Stimulated activated CD8-positive, alpha-beta memory T cell treated with anti-CD3 and anti-CD28 coated beads, Interleukin-4, amount 100 ng/mL, for 1 hour (primary cell): ENCODE measurements around the gene RSAD2.
"Not testable (repeated sequence)": the region's sequence is repeated elsewhere in the genome, so short reads cannot be mapped to it uniquely, and the experiment has no call there.

Experiments used
- DNase-seq, 2 donors: peaks; one replicate each; pipeline ENCODE4 v3.0.0-alpha.2; 2020; ENCODE audit warnings: low read depth in 2 of 2, low spot score in 1 of 2

RSAD2 gene

GRCh38 chr2:6924101-6924923, 46.7 kb downstream of the RSAD2 start:
- DNase-seq: no peak

- DNase-seq: no peak
These were observed 47.4 kb downstream of the RSAD2 start for GRCh38 chr2:6924924-6925409.

DNA sequence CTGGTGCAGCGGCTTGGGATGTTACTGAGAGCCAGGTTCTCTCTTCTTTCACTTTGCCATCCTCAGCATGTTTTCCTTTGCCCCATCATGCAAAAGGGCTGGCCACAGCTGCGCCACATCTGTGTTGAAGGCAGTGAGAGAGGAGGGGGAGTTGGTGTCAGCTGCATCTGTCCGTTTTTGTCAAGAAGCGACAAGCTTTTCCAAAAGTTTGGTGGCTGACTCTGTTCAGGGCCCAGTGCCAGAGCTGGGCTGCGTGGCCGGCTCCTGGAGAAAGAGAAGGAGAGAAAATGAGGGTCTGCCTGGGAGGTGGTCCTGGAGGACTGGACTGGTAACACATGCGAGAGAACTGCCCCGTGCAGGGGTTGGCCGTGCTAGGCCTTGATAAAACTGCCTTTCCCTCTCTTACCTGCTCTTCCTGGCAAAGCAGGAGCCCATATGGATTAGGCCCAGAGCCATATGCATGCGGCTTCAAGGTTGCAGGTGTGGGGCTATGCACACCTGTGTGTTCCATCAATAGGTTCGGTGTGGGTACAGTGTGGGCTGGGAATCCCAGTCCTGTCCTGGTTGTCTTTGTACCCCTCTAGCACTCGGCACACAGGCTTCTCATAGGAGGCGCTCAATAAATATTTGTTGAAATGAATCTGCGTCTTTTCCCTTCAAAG, 48.6 kb downstream of the RSAD2 start:
- no peak for DNase-seq

- DNase-seq: no peak
These were observed 49.6 kb downstream of the RSAD2 start for GRCh38 chr2:6927186-6927585.

- DNase-seq: no peak
These were observed 50.2 kb downstream of the RSAD2 start for GRCh38 chr2:6927753-6928152.

DNA sequence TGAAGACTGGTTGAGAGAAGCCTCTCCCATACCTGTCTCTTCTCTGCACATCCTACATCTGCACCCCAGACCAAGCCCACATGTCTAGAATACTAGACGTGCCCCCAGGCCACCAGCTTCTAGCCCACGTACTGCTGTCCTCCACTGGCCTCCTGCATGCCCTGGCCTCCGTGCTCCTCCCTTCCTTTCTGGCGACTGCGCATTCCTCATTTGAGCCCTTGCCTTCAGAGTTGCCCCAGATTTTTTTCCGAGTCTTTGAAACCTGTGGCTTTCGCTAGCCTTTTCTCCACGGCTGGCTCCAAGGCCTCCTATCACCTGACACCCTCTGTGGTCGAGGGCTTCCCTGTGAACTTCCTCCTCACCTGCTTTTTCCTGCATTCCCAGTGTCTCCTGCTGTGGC, 50.9 kb downstream of the RSAD2 start:
- DNase-seq: no peak

GRCh38 chr2:6929196-6929819, 51.7 kb downstream of the RSAD2 start:
- no peak for DNase-seq

DNA sequence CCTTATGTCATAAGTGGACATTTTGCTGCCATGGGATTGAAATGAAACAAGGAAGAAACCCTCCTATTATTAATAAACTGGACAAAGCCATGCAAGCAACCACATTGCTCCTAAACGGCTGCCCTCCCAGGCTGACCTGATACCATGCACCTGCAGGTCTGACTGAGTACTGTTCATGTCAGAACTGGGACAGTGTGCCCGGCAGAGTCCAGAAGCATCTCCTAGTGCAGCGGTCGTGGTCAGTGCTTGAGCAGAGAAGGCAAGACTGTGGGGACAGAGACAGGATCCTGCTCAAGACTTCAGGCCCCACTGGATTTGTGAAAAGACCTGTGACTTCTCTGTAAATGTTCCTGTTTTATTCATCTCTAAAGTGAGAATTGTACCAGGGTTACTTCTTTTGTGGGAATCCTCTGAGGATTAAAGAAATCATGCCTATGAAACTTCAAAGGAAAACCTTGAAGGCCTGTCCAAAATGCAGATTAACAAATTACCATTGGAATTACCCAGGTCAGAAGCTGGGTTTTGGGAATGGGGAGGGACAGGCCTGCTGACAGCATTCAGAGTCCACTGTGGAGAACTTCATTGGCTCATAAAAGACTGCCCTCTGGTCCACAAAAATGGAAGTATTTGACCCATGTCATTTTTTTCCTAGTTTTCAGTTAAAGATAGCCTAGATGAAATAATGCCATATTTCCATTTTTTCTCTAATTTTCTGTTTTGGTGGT, 53.5 kb downstream of the RSAD2 start:
- DNase-seq: no peak

GRCh38 chr2:6931753-6932152, 54.2 kb downstream of the RSAD2 start:
- DNase-seq: no peak

DNA sequence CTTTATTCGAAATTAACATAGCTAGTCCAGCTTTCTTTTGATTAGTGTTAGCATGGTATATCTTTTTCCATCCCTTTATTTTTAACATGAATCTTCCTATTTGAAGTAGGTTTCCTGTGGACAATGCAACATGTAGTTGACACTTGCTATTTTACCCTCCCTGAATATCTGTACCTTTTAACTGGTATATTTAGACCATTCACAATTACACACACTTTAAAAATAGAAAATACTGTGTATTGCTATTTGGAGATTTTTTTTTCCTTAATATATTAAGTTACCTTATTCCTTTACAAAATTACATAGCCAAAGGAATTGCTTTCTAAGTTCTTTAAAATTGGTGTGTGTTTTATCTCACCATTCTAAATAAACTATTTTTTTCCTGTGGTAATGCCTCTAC, 54.6 kb downstream of the RSAD2 start:
- no peak for DNase-seq

DNA sequence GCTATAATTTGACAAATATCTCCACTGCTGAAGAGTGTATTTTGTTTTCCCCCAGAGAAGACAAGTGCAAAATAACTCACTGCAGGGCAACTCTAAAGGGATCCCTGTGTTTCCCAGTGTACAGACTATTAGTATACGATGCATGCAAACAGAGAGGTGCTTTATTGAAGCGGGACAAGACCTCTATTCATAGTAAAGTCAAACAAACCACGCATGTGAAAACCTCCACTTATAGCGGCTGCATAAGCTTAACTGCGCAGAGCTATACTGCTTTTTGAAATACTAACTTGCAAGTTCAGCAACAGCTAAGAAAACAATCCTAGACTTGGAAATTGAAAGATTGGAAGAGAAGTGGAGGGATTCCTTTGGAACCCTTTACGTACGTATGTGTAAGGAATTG, 55.3 kb downstream of the RSAD2 start:
- DNase-seq: no peak

- DNase-seq: no peak
These were observed 56.3 kb downstream of the RSAD2 start for GRCh38 chr2:6933911-6934310.

DNA sequence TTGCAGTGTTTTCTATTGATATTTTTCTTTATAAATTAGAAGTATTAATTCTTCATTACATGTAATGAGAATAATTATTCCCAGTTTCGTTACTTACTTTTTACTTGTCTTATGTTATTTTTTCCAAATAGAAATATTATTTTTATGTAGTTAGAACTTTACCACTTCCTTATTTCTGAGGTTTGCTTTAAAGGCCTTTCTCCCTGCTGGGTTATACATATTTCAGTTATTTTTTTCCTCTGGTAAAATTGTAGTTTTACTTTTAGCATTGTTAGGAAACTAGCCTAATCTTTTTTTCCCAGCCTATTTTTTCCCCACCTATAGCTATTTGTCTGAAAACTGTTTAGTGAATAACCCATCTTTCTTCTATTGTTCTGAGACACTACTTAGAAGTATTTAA, 56.8 kb downstream of the RSAD2 start:
- DNase-seq: no peak

DNA sequence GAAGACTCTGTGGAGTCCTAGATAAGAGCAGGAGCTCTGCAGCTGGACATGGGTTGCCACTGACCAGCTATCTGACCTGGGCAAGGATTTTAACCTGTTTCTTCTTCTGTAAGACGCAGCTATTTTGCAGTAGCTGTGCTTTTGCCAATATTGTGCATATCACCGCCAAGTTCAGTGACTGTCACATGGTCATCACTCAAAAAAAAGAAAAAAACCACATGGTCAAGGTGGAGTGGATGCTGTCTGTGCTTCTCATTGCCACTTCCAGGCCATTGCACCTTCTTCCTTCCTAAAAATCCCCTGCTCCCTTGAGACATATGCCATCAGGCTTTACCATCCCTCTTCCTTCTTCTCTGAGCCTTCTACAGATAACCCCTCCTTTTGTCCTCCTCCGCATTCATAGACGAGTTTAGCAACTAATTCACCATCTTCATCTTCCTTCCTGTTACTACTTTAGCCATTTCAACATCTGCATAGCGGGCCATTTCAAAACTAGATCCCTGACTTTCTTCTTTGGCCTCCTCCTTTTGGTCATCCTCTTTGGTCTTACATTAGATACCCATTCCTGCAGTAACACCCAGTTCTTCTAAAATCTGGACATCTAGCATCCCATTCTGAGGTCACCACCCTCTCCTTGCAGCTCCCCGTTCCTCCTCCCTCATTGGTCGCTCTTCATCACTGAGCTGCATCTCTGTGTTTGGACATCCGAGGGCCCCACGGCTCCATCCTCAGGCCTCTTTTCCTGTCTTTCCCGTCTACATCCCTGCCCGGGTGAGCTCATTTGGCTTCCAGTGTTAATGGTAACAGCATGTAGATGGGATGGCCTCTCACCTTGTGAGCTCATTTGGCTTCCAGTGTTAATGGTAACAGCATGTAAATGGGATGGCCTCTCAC, 57.4 kb downstream of the RSAD2 start:
- no peak for DNase-seq

GRCh38 chr2:6935652-6936020, 58.1 kb downstream of the RSAD2 start:
- DNase-seq: not testable (repeated sequence)

DNA sequence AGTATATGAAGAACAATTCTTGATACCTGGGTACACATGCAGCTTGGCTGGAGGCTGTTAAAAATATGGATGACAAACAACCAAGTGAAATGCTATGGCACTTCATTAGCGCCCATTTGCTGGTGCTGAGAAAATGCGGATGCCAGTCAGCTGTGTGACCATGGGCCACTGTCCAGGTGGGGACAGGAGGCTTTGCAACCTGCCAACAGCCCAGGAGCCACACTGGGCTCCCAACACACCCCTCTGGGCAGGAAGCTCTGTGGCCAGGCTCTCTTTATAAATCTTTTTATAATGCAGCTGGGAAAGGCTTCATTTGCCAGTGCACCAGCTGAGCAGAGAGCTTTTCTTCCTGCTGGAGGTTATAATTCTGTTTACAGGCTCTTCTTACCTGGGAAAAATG, 59.6 kb downstream of the RSAD2 start:
- DNase-seq: no peak

DNA sequence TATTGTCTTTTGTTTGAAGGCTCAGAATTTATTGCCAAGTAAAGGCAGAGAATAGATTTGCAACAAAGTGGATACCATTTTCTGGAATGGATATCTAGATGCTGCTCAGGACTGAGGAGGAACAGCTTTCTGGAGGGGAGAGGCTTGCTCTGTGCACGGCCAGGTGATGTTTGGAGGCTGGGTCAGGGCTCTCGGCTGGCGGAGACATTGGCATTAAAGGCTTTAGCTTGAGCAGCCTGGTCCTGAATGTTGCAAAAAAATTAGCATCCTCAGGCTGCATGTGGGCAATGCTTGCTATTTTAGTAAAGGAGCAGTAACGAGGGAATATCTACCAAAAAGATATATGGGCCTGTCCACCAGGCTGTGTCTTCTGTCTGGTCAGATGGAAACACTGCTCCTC, 60.0 kb downstream of the RSAD2 start:
- DNase-seq: no peak

DNA sequence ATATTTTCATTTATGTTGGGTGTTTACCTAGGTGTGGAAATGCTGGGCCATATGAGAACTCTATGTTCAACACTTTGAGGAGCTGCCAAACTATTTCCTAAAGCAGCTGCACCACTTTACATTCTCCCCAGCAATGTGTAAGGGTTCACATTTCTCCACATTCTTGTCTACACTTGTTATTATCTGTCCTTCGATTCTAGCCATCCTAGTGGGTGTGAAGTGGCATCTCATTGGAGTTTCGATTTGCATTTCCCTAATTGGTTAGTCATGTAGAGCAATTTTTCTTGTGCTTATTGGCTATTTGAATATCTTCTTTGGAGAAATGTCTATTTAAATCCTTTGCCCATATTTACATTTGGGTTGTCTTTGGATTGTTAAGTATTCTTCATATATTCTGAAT, 61.5 kb downstream of the RSAD2 start:
- no peak for DNase-seq

GRCh38 chr2:6940820-6941219, 63.2 kb downstream of the RSAD2 start:
- DNase-seq: no peak

GRCh38 chr2:6941299-6942046, 63.9 kb downstream of the RSAD2 start:
- DNase-seq: no peak
